ENCODE measurements around the gene TTC7B.

Gene TTC7B

DNA sequence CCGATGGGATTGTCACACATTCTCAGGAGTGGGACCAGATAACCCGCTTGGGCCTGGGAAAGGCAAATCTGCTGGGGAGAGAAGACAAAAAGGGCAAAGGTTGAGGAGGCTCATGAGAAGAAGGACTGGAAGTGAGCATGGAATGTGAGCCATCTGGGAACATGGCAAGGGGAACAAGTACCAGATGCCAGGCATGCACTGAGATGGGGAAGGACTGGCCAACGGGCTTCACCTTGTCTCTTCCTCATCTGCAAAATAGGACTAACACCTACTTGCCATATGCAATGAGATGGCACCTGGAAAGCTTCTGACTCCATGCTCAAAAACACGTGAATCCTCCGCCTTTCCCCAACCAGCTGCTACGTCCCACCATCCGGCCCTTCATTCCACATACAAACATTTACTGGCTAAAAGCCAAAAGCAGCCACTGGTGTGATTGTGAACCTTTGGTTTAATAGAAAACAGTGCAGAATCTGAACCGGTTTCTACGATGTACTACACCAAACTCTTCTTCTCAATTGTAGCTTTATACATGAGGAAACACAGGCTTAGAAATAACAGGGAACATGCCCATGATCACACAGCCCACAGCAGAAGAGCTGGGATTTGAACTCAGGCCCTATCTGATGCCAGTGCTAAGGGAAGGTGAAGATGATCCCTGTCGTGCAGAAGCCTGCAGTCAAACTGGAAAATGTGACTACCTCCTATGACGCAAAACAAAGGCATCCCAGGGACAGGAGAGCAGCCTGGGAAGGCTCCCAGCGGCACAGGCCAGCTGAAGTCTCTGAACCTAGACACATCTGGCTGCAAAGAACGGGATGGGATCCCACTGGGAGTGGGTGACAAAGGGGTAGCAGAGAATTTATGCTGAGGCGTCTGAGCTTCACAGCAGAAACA, 112.1 kb downstream of the TTC7B start:
- no peak for DNase-seq (ENCODE audit: low spot score)

DNA sequence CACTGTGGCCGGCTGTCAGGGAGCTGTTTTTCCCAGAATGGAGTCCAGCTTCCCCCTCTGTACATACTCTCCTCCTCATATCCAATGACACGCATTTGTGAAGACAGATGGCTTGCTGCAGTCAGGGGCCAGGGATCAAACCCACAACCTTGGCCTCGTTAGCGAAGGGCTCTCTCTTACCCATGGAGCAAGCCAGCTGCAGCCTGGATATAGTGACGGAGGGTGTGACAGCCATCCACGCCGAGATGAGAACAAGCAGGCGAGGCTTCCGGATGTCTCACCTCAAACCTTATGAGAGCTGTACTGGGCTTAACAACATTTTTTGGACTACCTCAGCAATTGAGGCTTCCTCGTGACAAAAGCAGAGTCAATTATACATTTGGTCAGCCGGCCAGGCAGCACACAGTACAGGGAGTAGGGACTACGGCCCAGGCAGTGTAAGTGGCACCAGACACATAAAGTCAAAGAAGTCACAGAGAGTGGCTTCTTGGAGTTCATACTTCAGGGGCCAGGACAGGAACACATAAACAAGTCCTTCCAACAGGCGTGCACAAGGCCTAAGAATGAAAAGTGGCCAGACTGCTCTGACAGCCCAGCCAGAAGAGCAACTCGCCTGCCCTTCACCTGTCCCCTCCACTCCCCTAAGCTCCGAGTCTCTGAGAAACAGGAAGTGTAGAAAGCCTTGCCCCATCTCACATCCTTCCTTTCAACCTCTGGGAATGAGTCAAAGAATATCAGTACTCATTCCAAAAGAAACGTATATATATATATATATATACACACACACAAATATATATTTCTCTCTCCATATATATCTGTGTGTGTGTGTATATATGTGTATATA, 115.1 kb downstream of the TTC7B start:
- DNase-seq (ENCODE audit: low spot score), result no peak

DNA sequence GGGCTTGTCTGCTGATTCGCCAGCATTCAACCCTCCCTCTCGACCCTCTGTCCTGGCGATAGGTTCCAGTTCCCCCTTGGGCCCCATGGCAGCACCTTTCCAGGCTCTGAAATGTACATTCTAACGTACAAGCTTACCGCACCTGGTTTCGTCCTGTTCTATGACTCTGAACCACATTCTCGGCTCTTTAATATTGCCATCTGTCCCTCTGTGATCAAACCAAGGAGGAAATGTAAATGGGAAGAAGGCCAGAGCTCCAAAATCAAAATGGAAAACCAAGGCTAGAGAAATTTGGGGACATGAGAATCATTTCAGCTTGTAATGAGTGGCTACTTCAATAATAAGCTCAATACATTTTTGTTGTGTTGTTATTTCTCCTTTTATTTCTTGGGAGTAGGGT, 117.2 kb downstream of the TTC7B start:
- no peak for DNase-seq (ENCODE audit: low spot score)

DNA sequence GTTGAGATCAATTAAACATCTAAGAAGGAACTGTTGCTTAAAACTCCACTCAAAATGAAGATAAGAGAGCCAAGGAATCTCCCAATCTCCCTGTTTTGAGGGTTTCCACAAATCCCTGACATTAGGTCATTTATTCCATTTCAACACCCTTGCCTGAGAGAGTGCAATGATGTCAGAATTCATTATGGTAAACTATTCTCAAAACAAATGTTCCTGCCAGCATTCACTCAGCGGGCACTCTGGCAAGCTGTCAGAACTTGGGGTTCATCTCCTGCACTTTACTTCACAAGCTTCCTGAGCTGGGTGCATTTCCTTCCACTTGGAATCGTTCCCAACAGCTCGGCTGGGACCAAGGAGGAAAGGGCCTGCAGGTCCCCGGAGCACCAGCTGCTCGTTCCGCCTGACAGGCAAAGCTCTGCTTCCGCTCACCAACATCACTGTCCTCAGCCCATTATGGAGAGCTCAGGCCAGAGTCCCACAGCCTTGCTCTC, 117.8 kb downstream of the TTC7B start:
- peak; percentile 56 for DNase-seq (ENCODE audit: low spot score)

DNA sequence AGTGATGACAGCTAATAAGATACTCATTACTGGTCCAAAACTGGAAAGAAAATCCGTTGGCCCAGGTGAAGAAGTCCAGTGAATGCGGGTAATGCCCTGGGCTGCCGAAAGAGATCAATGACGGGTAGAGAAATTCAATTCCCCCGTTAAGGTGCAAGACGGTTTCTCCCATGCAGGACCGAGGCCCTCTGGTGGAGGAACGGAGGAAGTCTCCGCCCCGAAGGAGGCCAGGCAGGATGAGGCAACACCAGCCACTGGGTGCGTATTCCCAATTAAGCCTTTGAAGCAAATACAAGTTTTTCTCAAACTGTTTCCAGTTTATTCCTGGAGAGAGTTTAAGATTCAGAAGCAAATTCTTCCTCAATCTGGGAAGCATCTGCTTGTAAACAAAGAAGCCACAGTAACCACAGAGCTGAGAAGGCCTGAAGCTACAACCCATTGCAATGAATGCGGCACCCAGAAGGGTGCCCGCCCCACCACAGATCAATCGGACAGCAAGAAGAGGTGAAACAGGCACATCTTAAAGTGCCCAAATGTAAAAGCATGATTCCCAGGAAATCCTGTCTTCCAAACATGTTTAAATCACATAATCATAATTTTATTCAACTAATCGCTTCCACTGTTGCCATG, 118.5 kb downstream of the TTC7B start:
- peak; percentile 87 for DNase-seq (ENCODE audit: low spot score)

DNA sequence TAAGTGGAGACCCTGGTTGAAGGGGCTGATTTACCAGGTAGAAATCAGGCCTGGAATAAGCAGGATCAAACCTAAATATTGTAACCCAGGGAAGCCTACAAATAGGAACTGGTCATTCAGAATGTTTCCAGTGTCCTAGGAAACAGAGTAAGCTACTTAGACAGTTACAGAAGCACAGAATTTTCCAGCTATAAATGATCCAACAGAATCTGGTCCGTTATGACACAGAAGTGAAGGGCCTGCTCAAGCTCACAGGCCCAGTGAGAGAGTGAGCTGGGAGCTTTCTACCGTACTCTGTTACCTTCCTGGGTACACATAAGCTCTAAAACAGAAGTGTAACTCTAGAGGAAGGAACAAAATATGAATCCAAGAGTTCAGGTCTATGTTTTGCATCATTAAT, 119.1 kb downstream of the TTC7B start:
- DNase-seq (ENCODE audit: low spot score), result no peak

DNA sequence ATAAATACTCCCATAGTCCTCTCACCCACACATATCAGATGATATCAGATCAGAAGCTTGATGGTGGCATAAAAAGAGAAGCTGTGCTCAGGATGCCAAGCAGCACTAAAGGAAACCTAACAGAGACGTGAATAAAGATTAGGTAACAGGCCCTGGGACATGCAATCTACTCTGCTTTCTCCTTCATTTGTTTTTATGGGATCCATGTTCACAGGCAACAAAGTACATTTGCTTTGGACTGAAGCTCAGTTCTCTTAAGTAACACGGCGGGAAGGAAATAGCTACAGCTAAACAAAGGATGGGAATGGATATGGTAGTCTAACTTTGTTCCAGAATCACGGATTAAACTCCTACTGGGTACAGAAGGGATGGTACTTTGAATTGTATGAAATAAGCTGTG, 119.5 kb downstream of the TTC7B start:
- no peak for DNase-seq (ENCODE audit: low spot score)

DNA sequence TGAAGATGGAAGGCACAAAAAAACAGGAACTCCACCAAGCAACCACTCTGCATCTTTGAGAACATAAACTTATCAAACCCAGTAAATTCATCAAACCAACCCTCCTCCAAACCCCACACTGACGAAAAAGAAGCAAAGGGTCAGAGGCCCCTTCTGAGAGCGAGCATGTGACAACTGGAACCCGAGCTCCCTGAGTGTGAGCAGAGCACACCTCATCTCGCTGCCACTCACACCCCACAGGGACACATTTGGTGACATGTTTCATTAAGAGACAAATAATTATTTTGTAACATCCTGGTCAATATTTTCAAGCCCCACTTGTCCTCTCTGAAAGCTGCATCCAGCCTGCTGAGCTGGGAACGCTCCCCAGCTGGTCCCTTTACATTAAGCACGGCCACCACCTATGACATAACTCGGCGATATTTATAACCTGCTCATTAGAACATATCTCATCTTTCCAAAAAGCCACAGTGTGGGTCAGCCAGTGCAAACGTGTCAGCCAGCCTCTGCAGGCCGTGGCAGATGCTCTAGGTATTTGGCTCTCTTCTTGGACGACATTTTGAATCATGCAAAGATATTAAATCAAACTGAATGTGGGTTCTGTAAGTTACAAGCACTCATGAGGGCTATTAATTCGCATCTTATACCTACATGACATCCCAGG, 120.1 kb downstream of the TTC7B start:
- DNase-seq (ENCODE audit: low spot score), result no peak

DNA sequence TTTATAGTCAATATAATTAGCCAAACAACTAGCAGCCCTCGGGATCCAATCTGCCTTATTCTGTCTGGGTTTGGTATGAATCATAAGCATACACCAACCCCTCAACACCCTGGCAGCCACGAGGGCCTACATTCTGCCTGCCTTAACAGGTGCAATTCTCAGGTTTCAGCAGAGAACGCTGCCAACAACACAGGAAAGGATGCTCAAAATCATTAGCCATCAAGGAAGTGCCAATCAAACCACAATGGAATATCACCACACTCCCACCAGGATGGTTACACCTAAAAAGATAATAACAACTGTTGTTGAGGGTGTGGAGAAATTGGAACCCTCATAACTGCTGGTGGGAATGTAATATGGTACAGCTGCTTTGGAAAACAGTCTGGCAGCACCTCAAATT, 122.8 kb downstream of the TTC7B start:
- DNase-seq (ENCODE audit: low spot score), result no peak

DNA sequence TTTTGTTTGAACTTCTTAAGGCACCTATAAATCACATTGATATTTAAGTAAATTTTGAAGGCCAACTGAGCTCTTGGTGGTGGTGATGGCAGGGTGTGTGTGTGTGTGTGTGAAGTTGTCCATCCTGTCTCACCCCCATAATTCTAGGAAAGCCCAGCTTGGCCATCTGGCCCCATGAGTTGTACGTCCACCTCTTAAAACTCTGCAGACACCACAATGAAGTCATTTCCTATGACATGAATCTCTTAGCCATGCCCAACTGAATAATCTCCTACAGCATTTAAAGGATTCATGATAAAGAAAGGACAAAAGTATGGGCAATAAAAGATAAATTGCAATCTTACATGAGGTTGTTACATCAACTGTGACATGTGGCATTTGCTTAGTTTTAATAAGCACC, 123.4 kb downstream of the TTC7B start:
- DNase-seq (ENCODE audit: low spot score), result no peak

DNA sequence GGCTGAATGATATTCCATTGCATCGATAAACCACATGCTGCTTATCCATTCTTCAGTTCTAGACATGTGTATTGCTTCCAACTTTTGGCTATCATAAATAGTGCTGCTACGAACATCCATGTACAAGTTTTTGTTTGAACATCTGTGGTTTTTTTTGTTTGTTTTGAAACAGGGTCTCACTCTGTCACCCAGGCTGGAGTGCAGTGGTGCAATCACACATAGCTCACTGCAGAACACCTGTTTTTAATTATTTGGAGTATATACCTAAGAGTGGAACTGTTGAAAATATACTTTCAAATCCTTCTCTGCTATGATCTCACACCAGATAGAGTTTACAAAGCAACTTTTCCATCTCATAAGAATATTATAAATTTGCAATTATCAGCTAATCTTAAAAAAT, 124.2 kb downstream of the TTC7B start:
- DNase-seq (ENCODE audit: low spot score), result no peak

DNA sequence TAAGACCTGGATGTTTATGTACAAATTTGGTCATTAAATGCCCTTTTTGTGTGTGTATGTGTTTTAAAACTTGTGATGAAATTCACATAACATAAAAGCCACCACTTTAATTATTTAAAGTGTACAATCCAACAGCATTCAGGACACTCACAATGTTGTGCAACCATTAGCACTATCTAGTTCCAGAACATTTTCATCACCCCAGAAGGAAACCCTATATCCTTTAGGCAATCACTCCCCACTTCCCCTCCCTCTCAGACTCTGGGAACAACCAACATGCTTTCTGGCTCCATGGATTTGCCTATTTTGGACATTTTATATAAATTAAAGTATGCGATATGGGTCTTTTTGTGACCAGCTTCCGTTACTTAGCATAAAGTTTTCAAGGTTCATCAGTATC, 124.6 kb downstream of the TTC7B start:
- no peak for DNase-seq (ENCODE audit: low spot score)

DNA sequence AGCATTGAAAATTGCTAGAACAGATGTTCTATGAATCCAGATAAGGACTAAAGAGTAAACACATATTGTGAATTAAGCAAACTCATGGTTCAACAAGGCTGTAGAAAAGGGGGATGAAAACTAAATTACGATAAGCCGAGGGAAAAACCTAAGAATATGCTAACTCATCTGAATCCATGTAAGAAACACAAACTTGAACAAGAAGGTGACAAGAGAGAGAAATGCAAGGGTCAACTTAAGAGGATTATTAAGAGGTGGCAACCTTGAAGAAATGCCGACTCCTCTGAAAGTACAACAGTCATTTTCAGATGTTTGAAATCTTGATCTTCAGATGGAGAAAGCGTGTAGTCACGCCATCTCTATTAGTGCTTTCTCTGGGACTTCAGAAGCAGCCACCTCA, 128.6 kb downstream of the TTC7B start:
- no peak for DNase-seq (ENCODE audit: low spot score)

DNA sequence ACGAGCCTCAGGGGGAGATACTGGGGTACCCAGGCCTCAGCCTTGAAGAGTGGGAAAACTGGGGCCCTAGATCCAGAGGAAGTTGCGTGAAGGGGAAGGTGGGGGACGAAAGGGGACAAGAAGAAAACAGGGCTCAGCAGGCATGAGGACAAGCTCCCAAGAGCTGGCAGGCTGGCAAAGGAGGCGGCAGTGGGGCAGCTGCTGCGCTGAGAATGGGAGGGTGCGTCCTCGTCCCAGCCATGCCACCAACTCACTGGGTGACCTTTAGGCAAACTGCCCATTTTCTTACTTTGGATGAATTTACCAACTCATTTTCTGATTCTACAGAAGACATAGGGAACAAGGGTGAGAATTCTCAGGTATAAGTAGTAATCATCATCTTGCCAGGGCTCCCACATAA, 133.6 kb downstream of the TTC7B start:
- no peak for DNase-seq (ENCODE audit: low spot score)

DNA sequence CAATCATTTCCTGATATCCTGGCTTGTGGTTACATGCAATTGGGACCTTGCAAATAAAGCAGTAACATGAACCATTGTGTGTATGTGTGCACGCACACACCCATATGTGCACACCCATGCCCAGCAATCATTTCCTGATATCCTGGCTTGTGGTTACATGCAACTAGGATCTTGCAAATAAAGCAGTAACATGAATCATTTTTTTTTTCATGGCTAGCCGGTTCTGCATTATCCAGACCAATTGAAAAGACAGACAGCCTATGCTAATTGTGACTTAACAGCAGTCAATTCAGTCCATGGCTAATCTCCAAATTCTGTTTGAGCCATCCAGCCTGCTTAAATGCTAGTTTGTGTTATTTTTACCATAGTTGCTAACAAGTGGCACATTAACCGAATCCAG, 134.3 kb downstream of the TTC7B start:
- no peak for DNase-seq (ENCODE audit: low spot score)

DNA sequence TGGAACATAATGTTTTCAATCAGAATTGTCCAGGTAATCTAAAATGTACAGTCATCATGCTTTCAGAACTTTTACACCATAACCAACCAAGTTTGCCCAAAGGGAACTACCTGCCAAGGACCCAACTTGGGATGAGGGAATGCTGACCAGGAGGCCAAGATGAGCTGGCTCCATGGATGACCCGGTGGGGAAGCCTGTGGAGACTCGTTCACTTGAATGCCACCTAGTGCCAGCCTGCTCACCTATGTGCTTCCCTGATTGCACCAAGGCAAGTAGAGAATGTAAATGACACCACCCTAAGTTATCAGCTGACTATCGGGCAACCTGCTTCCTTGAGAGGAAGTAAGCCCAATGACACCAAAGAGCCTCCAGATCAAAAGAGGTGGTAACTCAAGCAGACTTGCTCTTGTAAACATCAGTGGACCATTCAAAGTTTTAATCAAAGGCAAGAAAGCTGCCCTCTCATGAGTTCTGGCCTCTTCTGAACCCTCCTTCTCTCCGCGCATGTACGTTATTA, 137.3 kb downstream of the TTC7B start:
- DNase-seq (ENCODE audit: low spot score), result no peak

DNA sequence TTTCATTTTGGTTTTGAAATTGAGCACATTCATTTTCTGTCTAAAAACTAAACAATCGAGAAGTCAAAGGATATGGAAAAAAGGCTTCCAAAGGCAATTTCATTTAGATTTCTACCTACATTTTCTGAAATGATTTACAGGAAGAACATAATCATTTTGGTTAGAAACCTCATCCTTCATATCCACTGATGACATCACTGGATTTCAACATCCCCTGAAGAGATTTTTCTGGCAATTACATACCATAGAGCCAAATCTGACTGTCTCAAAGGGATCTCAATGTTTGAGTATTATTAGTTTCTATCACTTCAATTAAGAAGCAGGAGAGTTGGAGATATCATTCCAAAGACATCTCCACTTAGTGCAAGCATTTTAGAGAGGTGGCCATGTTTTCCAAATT, 137.8 kb downstream of the TTC7B start:
- no peak for DNase-seq (ENCODE audit: low spot score)

DNA sequence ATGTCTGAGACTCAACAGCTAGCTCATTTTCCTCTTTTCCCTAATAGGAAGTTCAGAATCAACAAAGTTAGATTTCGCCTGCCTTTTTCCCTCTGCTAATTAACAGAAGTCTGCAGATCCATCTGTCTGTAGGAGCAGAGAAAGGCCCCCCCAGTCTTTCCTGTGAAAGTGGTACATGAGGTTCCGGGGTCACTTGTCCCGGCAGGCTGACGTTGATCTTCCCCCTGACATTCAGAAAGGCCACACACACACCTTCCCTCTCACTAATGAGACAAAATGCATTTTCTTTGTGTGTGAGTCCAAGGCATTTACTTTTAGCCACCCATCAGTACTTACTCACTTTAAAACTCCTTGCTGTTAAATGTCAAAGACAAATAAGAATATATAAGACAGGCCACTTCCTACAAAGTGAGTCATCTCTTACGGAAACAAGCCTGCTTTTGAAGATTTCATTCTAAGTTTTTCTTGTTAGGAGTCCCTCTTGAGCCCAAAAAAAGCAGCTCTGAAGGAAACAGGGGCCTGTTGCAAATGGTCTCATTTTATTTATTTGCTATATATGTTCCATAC, 138.7 kb downstream of the TTC7B start:
- DNase-seq (ENCODE audit: low spot score), result no peak

DNA sequence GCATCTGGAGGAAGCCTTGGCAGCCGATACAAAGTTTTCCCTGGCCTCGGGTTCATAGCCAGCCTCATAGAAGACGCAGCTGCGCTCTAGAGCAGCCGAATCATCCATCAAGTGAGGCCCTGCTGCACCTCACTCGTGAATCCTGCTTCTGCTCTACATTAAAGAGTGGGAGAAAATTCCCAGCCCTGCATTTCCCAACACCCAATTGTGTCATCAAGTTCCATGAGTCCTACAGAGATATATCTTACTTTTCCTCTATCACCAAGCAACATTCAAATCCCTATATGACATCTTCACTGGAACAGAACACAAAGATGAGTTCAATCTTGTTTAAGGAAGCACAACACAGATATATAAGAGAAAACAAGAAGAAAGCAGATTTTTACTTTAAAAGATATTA, 139.3 kb downstream of the TTC7B start:
- DNase-seq (ENCODE audit: low spot score), result no peak

DNA sequence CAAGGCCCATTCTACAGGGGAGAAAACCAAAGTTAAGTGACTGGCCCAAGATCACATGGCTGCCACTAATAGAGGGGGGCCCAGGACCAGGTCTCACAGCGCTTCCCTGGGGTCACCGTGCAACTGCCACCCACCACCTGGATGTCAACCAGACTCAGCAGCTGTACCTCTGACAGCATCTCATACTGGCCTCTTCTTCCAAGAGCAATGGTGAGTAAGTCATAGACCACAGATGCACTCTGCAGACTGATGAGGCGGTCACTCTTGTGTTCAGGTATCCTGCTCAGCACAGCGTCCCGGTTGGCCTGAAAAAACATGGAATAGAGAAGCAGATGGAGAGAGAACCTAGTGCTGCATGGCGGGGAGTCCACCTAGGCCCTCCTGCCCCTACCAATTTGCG, 139.9 kb downstream of the TTC7B start:
- DNase-seq (ENCODE audit: low spot score), result no peak

DNA sequence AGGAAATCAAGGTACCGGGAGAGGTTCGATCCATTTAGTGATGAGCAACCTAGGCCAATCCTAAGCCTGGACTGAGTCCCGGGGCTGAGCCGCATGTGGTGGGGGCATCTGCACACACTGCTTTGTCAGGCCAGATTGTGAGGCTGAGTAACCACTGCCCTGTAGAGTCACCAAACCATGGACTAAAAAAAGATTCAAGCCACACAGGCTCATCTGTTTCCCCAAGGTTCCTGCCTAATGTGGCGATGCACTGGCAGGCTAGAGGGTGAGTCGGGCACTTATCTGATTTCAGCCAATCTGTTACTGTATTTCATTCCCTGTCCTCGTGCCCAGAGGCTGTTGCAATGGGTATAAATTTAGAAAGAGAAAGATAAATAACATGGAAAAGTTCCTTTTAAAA, 140.8 kb downstream of the TTC7B start:
- no peak for DNase-seq (ENCODE audit: low spot score)

DNA sequence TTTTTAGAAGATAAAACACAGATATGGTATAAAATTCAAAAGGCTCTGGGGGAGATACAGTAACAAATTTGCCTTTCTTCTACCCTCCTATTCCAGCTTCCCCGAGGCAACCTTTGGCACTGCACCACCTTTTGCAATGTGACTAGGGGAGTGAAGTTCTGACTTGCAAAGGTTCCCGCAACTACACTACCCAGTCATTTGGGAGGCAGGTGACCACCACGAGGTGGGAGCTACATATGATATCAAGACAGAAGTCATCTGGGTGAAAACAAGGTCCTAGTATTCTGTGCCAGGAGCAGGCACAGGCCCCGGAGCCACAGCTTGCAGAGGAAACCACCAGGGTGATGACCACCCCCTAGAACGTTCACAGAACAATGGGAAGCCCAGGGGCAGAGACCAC, 141.5 kb downstream of the TTC7B start:
- no peak for DNase-seq (ENCODE audit: low spot score)
